Measurements from ENCODE around the gene DLX1.

GRCh38 chr2:172101821-172102390 lies 16.6 kb downstream of the DLX1 start:
- TF ChIP-seq CTCF (IDR thresholded peaks at IDR 0.05) (no peak), POLR2A (IDR thresholded peaks at IDR 0.05) (no peak)
